Calu3 (cell line): ENCODE data around the gene CSPG4. TPM values are rescaled to one million over a fixed set of nuclear protein-coding genes. Genes with fewer than 3 reads are reported as not detected.
A peak's percentile ranks its signal among the peaks of the same experiment; 100 is the strongest.

Source experiments
- BruUV-seq: library from RNA; stranded (reverse); fragments of 400-500 nt; replicated peaks from 2 replicates; lab custom pipeline; 2021; lab: Mats Ljungman, UMichigan
- CTCF ChIA-PET: fragments of 300-600 bp; sonication (Branson Sonifier 250); formaldehyde crosslinking; loops from one replicate; lab custom pipeline; 2022; ENCODE audit warnings: antibody characterized with exemption; lab: Charles Lee
- DNase-seq: peaks from one replicate; pipeline ENCODE4 v3.0.0; 2022
- H3K27ac Mint-ChIP-seq: one replicate; pipeline ENCODE4 v1.8.0; 2022; ENCODE audit warnings: mixed read lengths; ENCODE audit not compliant: unreplicated experiment
- H3K27me3 Mint-ChIP-seq: one replicate; pipeline ENCODE4 v1.8.0; 2022; ENCODE audit warnings: mixed read lengths; ENCODE audit not compliant: unreplicated experiment
- H3K36me3 Mint-ChIP-seq: one replicate; pipeline ENCODE4 v1.8.0; 2022; ENCODE audit warnings: mild to moderate bottlenecking, moderate library complexity, mixed read lengths; ENCODE audit not compliant: insufficient read depth, unreplicated experiment
- H3K4me1 Mint-ChIP-seq: one replicate; pipeline ENCODE4 v1.8.0; 2022; ENCODE audit warnings: mild to moderate bottlenecking, low read depth, mixed read lengths; ENCODE audit not compliant: unreplicated experiment
- H3K4me3 Mint-ChIP-seq: one replicate; pipeline ENCODE4 v1.8.0; 2022; ENCODE audit warnings: mild to moderate bottlenecking, low read depth, moderate library complexity, mixed read lengths; ENCODE audit not compliant: unreplicated experiment
- H3K9me3 Mint-ChIP-seq: one replicate; pipeline ENCODE4 v1.8.0; 2022; ENCODE audit warnings: low read depth, mixed read lengths; ENCODE audit not compliant: unreplicated experiment
- CTCF ChIP-seq: fragments of 200-600 bp; IDR thresholded peaks from one replicate; pipeline ENCODE4 v1.8.0; 2022; ENCODE audit warnings: antibody characterized with exemption; ENCODE audit not compliant: unreplicated experiment
- intact Hi-C: fragments of 100-400 bp; cut with micrococcal nuclease; formaldehyde crosslinking; loops from one replicate; pipeline ENCODE4 v1.10.0; 2022; ENCODE audit not compliant: unreplicated experiment
- total RNA-seq: library from RNA; stranded (reverse); gene quantifications from 2 replicates; pipeline ENCODE4 v1.2.3, GENCODE V29; 2022

The CSPG4 gene
- total RNA-seq, 1 experiment from 2014 or later, result not detected

- TSS peak; percentile 80 for BruUV-seq
These were observed 86.9 kb downstream of the CSPG4 start, which contains the start of gene SNUPN for GRCh38 chr15:75625542-75626347. TSS of gene SNUPN (minus strand) at chr15:75625725. CDS start at chr15:75621051, 4,674 bp downstream.

More at GRCh38 chr15:75625542-75626347, 86.9 kb downstream of the CSPG4 start, which contains the start of gene SNUPN:
- H3K27me3 Mint-ChIP-seq, result no peaks in the 10 kb centered on the region
- H3K4me3 Mint-ChIP-seq, result peak within 1 kb of the TSS; percentile 96
- no peaks in the 10 kb centered on the region for H3K9me3 Mint-ChIP-seq
- H3K4me1 Mint-ChIP-seq, result peaks cover 25% of the 10 kb centered on the region
- intact Hi-C loops, result no loop called here
- CTCF ChIA-PET, result interaction anchor here (0.6 to 1.0 kb wide), 6 partner anchors 14 to 258 kb away, joined by 3 read pairs; partner anchors contain the start of genes IMP3 and SNX33
- peak; percentile 92 for DNase-seq
- peak within 1 kb of the TSS; percentile 91 for H3K27ac Mint-ChIP-seq
- peaks cover 18% of the 10 kb centered on the region for H3K36me3 Mint-ChIP-seq
- TF ChIP-seq CTCF, result no peak

Other genes with a start within 250 kb of the CSPG4 start
- 30.8 and 31.1 TPM in 2 replicates for gene PTPN9, start 133.5 kb downstream of the CSPG4 start, total RNA-seq
- gene SNUPN, start 87.1 kb downstream of the CSPG4 start, total RNA-seq, result 24.5 and 28.0 TPM in 2 replicates
- 77.8 and 91.5 TPM in 2 replicates for gene IMP3, start 72.6 kb downstream of the CSPG4 start, total RNA-seq
- gene SNX33, start 64.9 kb downstream of the CSPG4 start, total RNA-seq, result 23.2 and 24.1 TPM in 2 replicates
- 34.1 and 34.7 TPM in 2 replicates for gene UBE2Q2, start 130.6 kb upstream of the CSPG4 start, total RNA-seq
- 49.2 and 49.5 TPM in 2 replicates for gene FBXO22, start 191.0 kb upstream of the CSPG4 start, total RNA-seq